IMR-90 (cell line): ENCODE measurements around the gene UNC5A. TPM values are rescaled to one million over a fixed set of nuclear protein-coding genes. Genes with fewer than 3 reads are reported as not detected.

Experiments
- ATAC-seq: fragments of 200-7000 bp; cut with Tn5 transposase; 2 replicates; pipeline ENCODE4 v1.9.1; 2020; ENCODE audit warnings: low read depth, mild to moderate bottlenecking, moderate library complexity
- BruUV-seq: library from RNA; stranded (reverse); fragments of 400-500 nt; replicated peaks from 2 replicates; lab custom pipeline; 2021; lab: Mats Ljungman, UMichigan
- CTCF ChIA-PET: fragments of 300-600 bp; formaldehyde crosslinking; extraction: SDS; loops from one replicate; lab custom pipeline; 2021; ENCODE audit warnings: antibody characterized with exemption; lab: Yijun Ruan, JAX
- POLR2A ChIA-PET: fragments of 300-600 bp; sonication (Branson Sonifier 250); formaldehyde crosslinking; loops from one replicate; lab custom pipeline; 2022; ENCODE audit warnings: antibody characterized with exemption; ENCODE audit not compliant: unreplicated experiment; lab: Charles Lee
- DNase-seq: peaks from one replicate; pipeline ENCODE4 v3.0.0; 2013
- H2AFZ ChIP-seq: replicated peaks from 2 replicates; pipeline ENCODE3; 2013; ENCODE audit warnings: low read length, mild to moderate bottlenecking; ENCODE audit not compliant: poor library complexity
- H2AK5ac ChIP-seq: 2 replicates; pipeline ENCODE4 v1.6.1; 2013; ENCODE audit warnings: low read depth, low read length, inconsistent platforms
- H2AK9ac ChIP-seq: replicated peaks from 2 replicates; pipeline ENCODE3; 2013; ENCODE audit warnings: mild to moderate bottlenecking, low read depth, low read length, moderate library complexity; ENCODE audit not compliant: poor library complexity
- H2BK120ac ChIP-seq: 2 replicates; pipeline ENCODE4 v1.6.1; 2013; ENCODE audit warnings: low read depth, low read length, inconsistent platforms
- H2BK15ac ChIP-seq: 3 replicates; pipeline ENCODE4 v1.6.1; 2013; ENCODE audit warnings: low read depth, low read length, inconsistent platforms
- H2BK20ac ChIP-seq: 2 replicates; pipeline ENCODE4 v1.6.1; 2013; ENCODE audit warnings: low read depth, mild to moderate bottlenecking, inconsistent platforms, low read length, moderate library complexity
- H2BK5ac ChIP-seq: 2 replicates; pipeline ENCODE4 v1.6.1; 2013; ENCODE audit warnings: mild to moderate bottlenecking, low read depth, low read length, inconsistent platforms; ENCODE audit not compliant: poor library complexity, severe bottlenecking
- H3K14ac ChIP-seq: replicated peaks from 2 replicates; pipeline ENCODE4 v1.6.1; 2013; ENCODE audit warnings: low read depth, low read length, inconsistent platforms
- H3K18ac ChIP-seq: 2 replicates; pipeline ENCODE4 v1.6.1; 2013; ENCODE audit warnings: low read depth, low read length, control low read depth
- H3K23ac ChIP-seq: 2 replicates; pipeline ENCODE4 v1.6.1; 2013; ENCODE audit warnings: low read depth, low read length, inconsistent platforms
- H3K27ac ChIP-seq: 2 replicates; pipeline ENCODE4 v1.5.1; 2013; ENCODE audit warnings: mild to moderate bottlenecking, control low read depth, low read length; ENCODE audit not compliant: insufficient read depth
- H3K27me3 ChIP-seq: 2 replicates; pipeline ENCODE4 v1.6.1; 2013; ENCODE audit warnings: low read length; ENCODE audit not compliant: control insufficient read depth, insufficient read depth
- H3K36me3 ChIP-seq: 2 replicates; pipeline ENCODE4 v1.6.1; 2013; ENCODE audit warnings: low read length, mixed read lengths; ENCODE audit not compliant: control insufficient read depth, insufficient read depth
- H3K4ac ChIP-seq: 2 replicates; pipeline ENCODE4 v1.6.1; 2013; ENCODE audit warnings: low read depth, low read length, inconsistent platforms
- H3K4me1 ChIP-seq: 2 replicates; pipeline ENCODE4 v1.6.1; 2013; ENCODE audit warnings: low read length, mixed read lengths; ENCODE audit not compliant: control insufficient read depth, insufficient read depth
- H3K4me2 ChIP-seq: 2 replicates; pipeline ENCODE4 v1.6.1; 2013; ENCODE audit warnings: low read depth, mild to moderate bottlenecking, control low read depth, low read length, moderate library complexity
- H3K4me3 ChIP-seq: 2 replicates; pipeline ENCODE4 v1.5.1; 2013; ENCODE audit warnings: low read depth, mild to moderate bottlenecking, control low read depth, low read length, moderate library complexity; ENCODE audit not compliant: insufficient read depth
- H3K56ac ChIP-seq: 2 replicates; pipeline ENCODE4 v1.6.1; 2013; ENCODE audit warnings: low read length, inconsistent platforms; ENCODE audit not compliant: insufficient read depth; ENCODE audit errors: extremely low read depth
- H3K79me1 ChIP-seq, 2 experiments: 2 replicates each; pipeline ENCODE4 v1.6.1; 2013; ENCODE audit warnings: low read length in 2 of 2, inconsistent platforms in 1 of 2, low read depth in 1 of 2
- H3K9ac ChIP-seq: 2 replicates; pipeline ENCODE4 v1.6.1; 2013; ENCODE audit warnings: low read depth, low read length, control low read depth
- H3K9me1 ChIP-seq: 2 replicates; pipeline ENCODE4 v1.6.1; 2013; ENCODE audit warnings: low read length, inconsistent platforms; ENCODE audit not compliant: insufficient read depth
- H3K9me3 ChIP-seq: 2 replicates; pipeline ENCODE4 v1.6.1; 2013; ENCODE audit warnings: low read length; ENCODE audit not compliant: control insufficient read depth, insufficient read depth
- H4K20me1 ChIP-seq: 2 replicates; pipeline ENCODE4 v1.6.1; 2013; ENCODE audit warnings: low read length, inconsistent platforms; ENCODE audit not compliant: insufficient read depth
- H4K5ac ChIP-seq: 2 replicates; pipeline ENCODE4 v1.6.1; 2013; ENCODE audit warnings: mild to moderate bottlenecking, low read depth, low read length, control low read depth
- H4K8ac ChIP-seq, 2 experiments: 2 replicates each; pipeline ENCODE4 v1.6.1; 2013; ENCODE audit warnings: low read depth in 2 of 2, low read length in 2 of 2, control low read depth in 1 of 2, inconsistent platforms in 1 of 2
- H4K91ac ChIP-seq: 2 replicates; pipeline ENCODE4 v1.6.1; 2013; ENCODE audit warnings: low read depth, low read length, inconsistent platforms; ENCODE audit not compliant: insufficient read depth
- CEBPB ChIP-seq: IDR thresholded peaks from 2 replicates; pipeline ENCODE4 v1.6.1; 2012; ENCODE audit warnings: low read depth, low read length, improper control_type of control experiment
- CHD1 ChIP-seq: IDR thresholded peaks from 2 replicates; pipeline ENCODE4 v1.6.1; 2012; ENCODE audit warnings: low read depth, low read length, improper control_type of control experiment
- CTCF ChIP-seq: conservative IDR thresholded peaks from 2 replicates; pipeline ENCODE4 v1.5.1; 2012; ENCODE audit warnings: mild to moderate bottlenecking, low read depth, low read length, improper control_type of control experiment
- ELK1 ChIP-seq: fragments of 150-350 bp; IDR thresholded peaks from 2 replicates; pipeline ENCODE4 v1.6.1; 2016; ENCODE audit warnings: low read depth, mild to moderate bottlenecking, low read length, moderate library complexity, borderline replicate concordance
- FOS ChIP-seq: fragments of 150-350 bp; IDR thresholded peaks from 2 replicates; pipeline ENCODE4 v1.6.1; 2016; ENCODE audit warnings: low read depth, low read length
- MAFK ChIP-seq: IDR thresholded peaks from 2 replicates; pipeline ENCODE4 v1.6.1; 2012; ENCODE audit warnings: low read depth, low read length, improper control_type of control experiment
- MAZ ChIP-seq: IDR thresholded peaks from 2 replicates; pipeline ENCODE4 v1.6.1; 2012; ENCODE audit warnings: low read depth, mild to moderate bottlenecking, low read length, improper control_type of control experiment, moderate library complexity, borderline replicate concordance
- MXI1 ChIP-seq: IDR thresholded peaks from 2 replicates; pipeline ENCODE4 v1.6.1; 2012; ENCODE audit warnings: low read depth, mild to moderate bottlenecking, low read length, moderate library complexity, borderline replicate concordance
- NFE2L2 ChIP-seq: fragments of 150-350 bp; IDR thresholded peaks from 2 replicates; pipeline ENCODE4 v1.6.1; 2016; ENCODE audit warnings: low read depth, mild to moderate bottlenecking, low read length
- POLR2A ChIP-seq: IDR thresholded peaks from 2 replicates; pipeline ENCODE4 v1.6.1; 2012; ENCODE audit warnings: mild to moderate bottlenecking, low read depth, low read length
- RAD21 ChIP-seq: IDR thresholded peaks from 2 replicates; pipeline ENCODE4 v1.6.1; 2012; ENCODE audit warnings: low read length, improper control_type of control experiment
- RCOR1 ChIP-seq: IDR thresholded peaks from 2 replicates; pipeline ENCODE4 v1.6.1; 2012; ENCODE audit warnings: mild to moderate bottlenecking, low read length, improper control_type of control experiment; ENCODE audit not compliant: insufficient replicate concordance
- SMC3 ChIP-seq: fragments of 150-350 bp; IDR thresholded peaks from 2 replicates; pipeline ENCODE4 v1.6.1; 2016; ENCODE audit warnings: low read depth, mild to moderate bottlenecking, antibody characterized with exemption, low read length, moderate library complexity
- USF2 ChIP-seq: fragments of 150-350 bp; IDR thresholded peaks from 2 replicates; pipeline ENCODE4 v1.6.1; 2017; ENCODE audit warnings: mild to moderate bottlenecking, antibody characterized with exemption, low read length, low read depth
- WGBS, 2 experiments: methylation state at CpG; one replicate each; pipeline versions ENCODE4 v1.1.5 to v1.1.7; 2013; ENCODE audit warnings: missing lambda C conversion rate in 2 of 2; ENCODE audit not compliant: insufficient read length in 1 of 2; ENCODE audit errors: extremely low coverage in 2 of 2; 5-methylcytosine and 5-hydroxymethylcytosine counted together
- dilution Hi-C: fragments of 300-500 bp; cut with HindIII; formaldehyde crosslinking; loops from one replicate; pipeline ENCODE4 v1.14.3; 2018; ENCODE audit warnings: low sequenced_read_pairs; ENCODE audit not compliant: unreplicated experiment
- in situ Hi-C: fragments of 300-500 bp; cut with MboI; formaldehyde crosslinking; loops from 3 replicates; pipeline ENCODE4 v1.14.3; 2019; ENCODE audit warnings: low sequenced_read_pairs, inconsistent platforms, mixed read lengths
- intact Hi-C: fragments of 100-400 bp; cut with micrococcal nuclease; formaldehyde crosslinking; loops from 2 replicates; pipeline ENCODE4 v1.10.0; 2022
- polyA plus RNA-seq, 3 experiments: library from polyadenylated mRNA; depleted of rRNA; stranded (reverse); fragments of >200 nt; gene quantifications; 2 replicates each; pipeline ENCODE4 v1.2.3, GENCODE V29; 2012; ENCODE audit warnings: low replicate concordance in 1 of 3
- total RNA-seq: library from RNA; depleted of rRNA; stranded (reverse); fragments of >200 nt; gene quantifications from 2 replicates; pipeline ENCODE4 v1.2.3, GENCODE V29; 2012

Gene UNC5A
- total and polyA plus RNA-seq, 2 of the 4 experiments (the other 2 are of a cell fraction): not detected

- in situ Hi-C loops (no loop called here), intact Hi-C loops (no loop called here), dilution Hi-C loops (no loop called here)
- H2AK9ac ChIP-seq: no peak overlapping the region
- H4K20me1 ChIP-seq: no peaks in the 10 kb centered on the region; the same call in 1 of the 2 replicates
- H3K79me1 ChIP-seq: peaks cover 11 to 14% of the 10 kb centered on the region in 2 experiments
- H3K14ac ChIP-seq: no peak overlapping the region
- ChIA-PET CTCF (no interaction called here), POLR2A (no interaction called here)
- H3K4me3 ChIP-seq: no peak overlapping the region
- H2AK5ac ChIP-seq: no peak overlapping the region
- TF ChIP-seq MAFK (no peak), FOS (no peak), CEBPB (no peak), CTCF (no peak), NFE2L2 (no peak), ELK1 (no peak), RAD21 (no peak), RCOR1 (no peak), POLR2A (no peak), USF2 (no peak), SMC3 (no peak), CHD1 (no peak), MAZ (no peak), MXI1 (no peak)
- H3K27me3 ChIP-seq: no peaks in the 10 kb centered on the region
- H4K5ac ChIP-seq: no peak overlapping the region
- no peak overlapping the region for H2BK20ac ChIP-seq
- H3K9me1 ChIP-seq: peaks cover 5% of the 10 kb centered on the region; the same call in 1 of the 2 replicates
- H3K18ac ChIP-seq: no peak overlapping the region
- H3K9ac ChIP-seq: no peak overlapping the region
- no peaks in the 10 kb centered on the region for H3K9me3 ChIP-seq
- peaks cover 33% of the 10 kb centered on the region for H3K36me3 ChIP-seq
- no peak overlapping the region for H3K4ac ChIP-seq
- no peak overlapping the region for H2BK5ac ChIP-seq
- H3K56ac ChIP-seq: no peak overlapping the region
- DNase-seq (no peak), ATAC-seq (no peak)
- no CpG with 5 or more reads among the region's 5 CpGs for WGBS, 2 experiments
- H3K23ac ChIP-seq: no peak overlapping the region
- no peak overlapping the region for H2BK120ac ChIP-seq
- H2BK15ac ChIP-seq: no peak overlapping the region
- H3K27ac ChIP-seq: no peak overlapping the region
- H3K4me1 ChIP-seq: no peaks in the 10 kb centered on the region
- H4K91ac ChIP-seq: no peak overlapping the region
- no peak overlapping the region for H4K8ac ChIP-seq
- H3K4me2 ChIP-seq: no peak overlapping the region
- no peak overlapping the region for H2AFZ ChIP-seq
- BruUV-seq: no TSS peak
Observed at GRCh38 chr5:176908675-176909368, 98.5 kb downstream of the UNC5A start.
